ENCODE measurements around the gene SKP2.
"Not testable (repeated sequence)": the region's sequence is repeated elsewhere in the genome, so short reads cannot be mapped to it uniquely, and the experiment has no call there.

The SKP2 gene

DNA sequence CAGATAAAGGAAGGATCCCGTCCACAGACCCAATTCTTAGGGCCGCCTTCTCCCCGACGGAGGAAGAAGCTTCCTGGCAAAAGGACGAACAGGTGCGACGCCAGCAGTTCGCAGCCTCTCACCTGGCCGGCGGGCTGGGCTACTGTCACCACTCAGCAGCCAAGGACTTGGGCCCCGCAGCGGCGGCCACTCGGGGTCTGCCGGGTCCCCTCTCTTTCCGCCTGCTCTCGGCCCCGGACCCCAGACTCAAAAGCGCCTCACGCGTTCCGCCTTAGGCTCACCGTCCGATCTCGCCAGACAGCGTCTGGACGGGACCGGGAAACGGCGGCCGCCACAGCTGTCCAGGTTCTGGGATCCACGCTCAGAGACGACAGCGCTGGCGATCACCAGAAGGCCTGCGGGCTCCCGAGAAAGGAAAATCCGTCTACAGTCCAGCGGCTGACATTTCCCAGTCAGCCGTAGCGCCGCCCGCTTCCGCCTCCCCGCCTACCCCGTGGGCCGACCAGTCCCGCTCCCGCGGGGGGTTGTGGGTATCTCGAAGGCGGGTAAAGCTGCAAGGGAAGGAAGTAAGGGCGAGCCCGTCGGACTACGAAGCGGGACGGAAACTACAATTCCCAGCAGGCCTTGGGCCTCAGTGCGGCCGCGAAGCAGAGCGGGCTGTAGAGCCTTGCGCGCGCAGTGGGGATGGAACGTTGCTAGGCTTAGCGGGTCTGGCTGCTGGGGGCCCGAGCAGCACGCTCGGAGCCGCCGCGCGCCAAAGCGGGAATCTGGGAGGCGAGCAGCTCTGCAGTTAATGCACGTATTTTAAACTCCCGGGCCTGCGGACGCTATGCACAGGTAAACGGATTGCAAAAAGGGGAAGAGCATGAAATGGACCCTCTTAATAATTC is at the start of gene SKP2, which contains the start of gene LMBRD2:
Gene SKP2 (plus strand): TSS at position 678 of the 890 bp plus-strand sequence. CDS start 152 bp downstream, at position 830.
Gene LMBRD2 (minus strand): TSS at position 454 of the 890 bp plus-strand sequence. CDS start 8,538 bp downstream, outside the sequence.
- peak; percentile 96 for DNase-seq (ENCODE audit: low read depth)

DNA sequence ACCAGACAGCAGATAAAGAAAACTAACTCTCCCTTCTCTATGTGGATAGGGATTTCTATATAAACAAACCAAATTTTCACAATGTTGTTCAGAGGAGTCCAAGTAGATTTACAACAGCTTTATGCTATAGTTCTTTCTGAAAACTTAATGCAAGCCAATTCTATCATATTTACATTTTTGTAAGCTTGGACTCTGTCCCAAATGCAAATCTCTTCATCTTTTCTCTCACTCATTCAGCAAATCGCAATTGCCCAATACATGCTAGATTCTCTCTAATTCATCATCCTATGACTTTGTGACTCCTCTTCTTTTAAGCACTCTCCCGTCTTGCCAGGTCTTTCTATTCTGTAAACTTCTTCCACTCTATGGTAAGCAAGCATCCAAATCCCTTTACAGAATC is 46.1 kb upstream of the SKP2 start:
- no peak for DNase-seq (ENCODE audit: low read depth)

DNA sequence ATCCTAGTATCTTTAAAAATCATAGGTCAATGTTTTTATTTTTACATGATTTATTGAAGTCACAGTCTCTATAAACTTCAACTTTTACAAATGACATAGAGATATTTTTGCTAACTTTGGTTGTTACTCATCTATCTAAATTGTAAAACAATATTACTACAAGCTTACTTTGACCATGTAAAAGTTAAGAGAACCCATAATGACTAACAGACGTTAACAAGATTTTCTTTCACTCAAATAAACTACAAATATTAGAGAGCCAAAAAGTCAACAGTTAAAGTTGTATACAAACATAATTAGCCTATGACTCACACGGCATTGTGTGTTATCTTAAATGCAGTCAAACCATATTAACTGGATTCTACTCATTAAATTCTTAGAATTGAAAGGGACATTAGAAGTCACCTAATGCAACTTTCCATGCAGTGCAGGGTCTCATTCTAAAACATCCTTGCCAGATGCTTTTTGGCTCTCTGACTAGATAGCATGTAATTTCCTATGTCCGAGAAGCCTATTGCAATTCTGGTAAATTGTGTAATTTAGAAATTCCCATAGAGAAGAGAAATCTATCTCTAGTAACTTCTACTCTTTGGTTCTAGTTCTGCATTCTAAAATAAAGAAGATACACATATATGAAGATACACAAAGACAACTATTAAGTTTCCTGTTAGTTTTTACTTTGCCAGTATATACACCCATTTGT is 43.0 kb upstream of the SKP2 start:
- DNase-seq (ENCODE audit: low read depth) = no peak

- no peak for DNase-seq (ENCODE audit: low read depth)
Observed at GRCh38 chr5:36111238-36111637, 40.7 kb upstream of the SKP2 start.

DNA sequence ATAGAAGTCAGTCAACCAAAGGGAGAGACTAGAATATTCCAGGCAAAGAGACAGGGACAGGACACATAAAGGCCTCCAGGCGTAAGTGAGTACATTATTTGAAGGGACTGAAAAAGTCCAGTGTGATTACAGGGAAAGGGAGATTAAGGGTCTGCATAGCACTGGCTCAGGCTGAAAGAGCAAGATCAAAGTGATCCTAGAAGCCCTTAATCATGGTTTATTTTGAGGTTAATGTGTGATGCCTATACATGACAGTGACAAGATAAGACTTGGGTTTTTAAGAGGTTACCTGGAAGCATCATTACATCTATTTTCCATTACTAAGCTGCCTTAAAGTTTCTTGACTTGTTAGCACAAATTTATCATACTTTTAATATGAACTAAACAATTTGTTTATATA is 26.0 kb upstream of the SKP2 start:
- DNase-seq (ENCODE audit: low read depth) = no peak

- no peak for DNase-seq (ENCODE audit: low read depth)
Observed at GRCh38 chr5:36128795-36129194, 23.1 kb upstream of the SKP2 start.

- not testable (repeated sequence) for DNase-seq (ENCODE audit: low read depth)
Observed at GRCh38 chr5:36129666-36130065, 22.2 kb upstream of the SKP2 start.

DNA sequence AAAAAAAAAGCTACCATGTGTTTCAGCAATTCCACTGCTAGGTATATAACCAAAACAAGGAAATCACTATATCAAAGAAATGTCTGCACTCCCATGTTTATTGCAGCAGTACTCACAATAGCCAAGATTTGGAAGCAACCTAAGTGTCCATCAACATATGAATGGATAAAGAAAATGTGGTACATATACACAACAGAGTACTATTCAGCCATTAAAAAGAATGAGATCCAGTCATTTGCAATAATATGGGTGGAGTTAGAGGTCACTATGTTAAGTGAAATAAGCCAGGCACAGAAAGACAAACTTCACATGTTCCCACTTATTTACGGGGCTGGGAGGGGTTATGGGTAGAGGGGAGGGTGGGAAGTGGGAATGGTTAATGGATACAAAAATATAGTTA is 18.9 kb upstream of the SKP2 start:
- DNase-seq (ENCODE audit: low read depth) = not testable (repeated sequence)

GRCh38 chr5:36135988-36136387 is 15.9 kb upstream of the SKP2 start:
- DNase-seq (ENCODE audit: low read depth) = no peak

DNA sequence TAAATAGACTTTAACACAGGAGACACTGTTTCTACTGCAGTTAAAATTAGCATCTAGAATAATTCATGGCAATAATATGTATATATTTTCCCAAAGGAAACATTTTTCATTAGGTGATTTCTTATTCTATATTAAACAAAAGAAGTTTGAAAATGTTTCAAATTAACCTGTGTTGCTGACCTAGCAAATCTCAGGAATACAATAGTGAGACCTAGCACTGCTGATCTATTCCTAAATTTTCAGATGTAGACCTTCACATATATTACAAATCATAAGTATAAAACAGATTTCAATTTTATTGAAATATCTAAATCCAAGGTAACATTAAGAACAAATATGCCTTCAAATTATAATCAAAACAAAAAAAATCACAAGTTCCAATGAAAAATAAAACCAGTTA is 15.3 kb upstream of the SKP2 start:
- no peak for DNase-seq (ENCODE audit: low read depth)

- no peak for DNase-seq (ENCODE audit: low read depth)
Observed at GRCh38 chr5:36138900-36139683, 12.8 kb upstream of the SKP2 start.

DNA sequence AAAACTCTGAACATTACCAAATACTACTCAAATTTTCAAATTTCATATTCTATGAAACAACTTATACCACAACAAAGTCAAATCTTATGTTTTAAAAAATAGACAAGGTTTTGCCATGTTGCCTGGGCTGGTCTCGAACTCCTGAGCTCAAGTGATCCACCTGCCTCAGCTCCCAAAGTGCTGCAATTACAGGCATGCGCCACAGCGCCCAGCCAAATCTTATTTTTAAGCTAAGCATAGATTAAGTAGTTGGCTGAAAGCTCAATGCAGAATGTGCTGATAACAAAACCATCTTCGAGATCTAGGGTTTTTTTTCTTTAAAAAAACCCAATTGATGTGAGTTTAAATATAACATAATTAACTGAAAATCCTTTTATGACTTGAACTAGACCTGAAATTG is 6.6 kb upstream of the SKP2 start:
- no peak for DNase-seq (ENCODE audit: low read depth)

DNA sequence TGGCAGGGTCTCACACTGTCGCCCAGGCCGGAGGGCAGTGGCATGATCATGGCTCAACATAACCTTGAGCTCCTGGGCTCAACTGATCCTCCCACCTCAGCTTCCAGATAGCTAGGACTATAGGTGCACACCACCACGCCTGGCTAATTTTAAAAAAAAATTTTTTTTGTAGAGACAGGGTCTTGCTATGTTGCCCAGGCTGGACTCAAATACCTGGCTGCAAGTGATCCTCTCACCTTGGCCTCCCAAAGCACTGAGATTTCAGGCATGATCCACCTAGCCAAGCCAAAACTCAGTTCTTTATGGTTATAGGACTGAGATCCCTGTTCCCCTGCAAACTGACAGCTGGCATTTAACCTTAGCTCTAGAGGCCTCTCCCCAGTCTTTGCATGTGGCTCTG is 5.5 kb upstream of the SKP2 start:
- no peak for DNase-seq (ENCODE audit: low read depth)

- no peak for DNase-seq (ENCODE audit: low read depth)
Observed at GRCh38 chr5:36147681-36148080, 4.2 kb upstream of the SKP2 start.

- no peak for DNase-seq (ENCODE audit: low read depth)
Observed at GRCh38 chr5:36150676-36151433, 1.1 kb upstream of the SKP2 start.

- DNase-seq (ENCODE audit: low read depth) = no peak
Observed at GRCh38 chr5:36152324-36153297, 700 bp downstream of the SKP2 start.

DNA sequence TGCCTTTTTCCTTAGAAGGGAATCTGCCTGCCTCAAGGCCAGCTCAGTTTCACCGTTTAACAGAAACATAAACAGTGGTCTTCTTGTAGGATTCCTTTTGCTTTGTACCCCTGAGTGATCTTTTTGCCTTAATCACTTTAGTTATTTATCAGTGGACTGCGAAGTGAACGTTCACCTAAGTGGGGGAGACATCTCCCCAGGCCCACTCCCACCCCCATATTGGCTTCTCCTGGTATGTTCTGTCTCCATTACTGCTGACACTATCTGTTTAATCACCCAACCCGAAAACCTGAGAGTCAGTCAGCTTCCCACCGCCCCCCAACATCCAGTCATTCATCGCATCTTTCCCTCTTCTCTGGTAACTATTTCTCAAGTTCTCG is 1.4 kb downstream of the SKP2 start:
- DNase-seq (ENCODE audit: low read depth) = no peak

- no peak for DNase-seq (ENCODE audit: low read depth)
Observed at GRCh38 chr5:36153726-36154125, 1.8 kb downstream of the SKP2 start.

- DNase-seq (ENCODE audit: low read depth) = no peak
Observed at GRCh38 chr5:36155291-36155690, 3.4 kb downstream of the SKP2 start.

DNA sequence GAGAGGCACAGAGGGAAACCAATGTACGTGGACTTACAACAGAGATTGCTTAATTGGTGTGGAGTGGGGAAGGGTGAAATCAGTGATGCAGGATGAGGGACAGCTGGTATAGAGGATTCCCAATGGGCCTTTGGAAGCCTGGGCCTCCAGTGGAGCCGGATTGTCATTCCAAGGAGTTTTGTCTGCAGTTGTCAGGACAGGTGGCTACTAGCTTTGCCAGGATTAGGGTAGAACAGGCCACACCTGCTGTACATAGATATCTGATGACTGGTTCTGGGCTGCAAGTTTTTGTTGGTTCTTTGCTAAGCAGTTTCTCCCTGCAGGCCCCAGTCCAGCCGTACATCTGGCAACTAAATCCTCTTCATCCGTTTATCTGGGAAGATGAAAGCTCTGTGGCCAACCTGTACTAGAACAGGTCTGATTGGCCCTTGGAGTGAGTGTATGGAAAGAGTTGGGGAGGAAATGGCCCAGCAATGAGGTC is 4.2 kb downstream of the SKP2 start:
- no peak for DNase-seq (ENCODE audit: low read depth)

Measured in stimulated activated CD4-positive, alpha-beta T cell treated with anti-CD3 and anti-CD28 coated beads, Interleukin-2, amount 100 ng/mL, for 4 hours (primary cell).